Naive thymus-derived CD4-positive, alpha-beta T cell (primary cell): ENCODE measurements around the gene EYA3. TPM values are rescaled to one million over a fixed set of nuclear protein-coding genes. Genes with fewer than 3 reads are reported as not detected.

Experiments
- ATAC-seq: fragments of 150-1000 bp; cut with Tn5 transposase; 2 replicates; pipeline ENCODE4 v1.10.0; 2021; ENCODE audit warnings: mild to moderate bottlenecking, moderate library complexity
- CTCF ChIA-PET: fragments of 350-600 bp; sonication (Branson Sonifier 250); formaldehyde crosslinking; loops from one replicate; lab custom pipeline; 2021; ENCODE audit warnings: antibody characterized with exemption; lab: Charles Lee
- POLR2A ChIA-PET: fragments of 350-600 bp; sonication (Branson Sonifier 250); formaldehyde crosslinking; loops from one replicate; lab custom pipeline; 2021; ENCODE audit warnings: antibody characterized with exemption, inconsistent platforms; lab: Charles Lee
- DNase-seq, 9 donors: peaks; one replicate each; pipeline versions ENCODE4 v3.0.0 to v3.0.0-alpha.2; 2020 to 2022; ENCODE audit warnings: mixed read lengths in 1 of 9
- H3K27ac ChIP-seq: one replicate; pipeline ENCODE4 v1.7.0; 2013; ENCODE audit warnings: mild to moderate bottlenecking, low read depth, low read length, moderate library complexity
- H3K27me3 ChIP-seq, 2 donors: one replicate each; pipeline ENCODE4 v1.7.0; 2013; ENCODE audit warnings: low read length in 2 of 2, mild to moderate bottlenecking in 2 of 2, moderate library complexity in 2 of 2; ENCODE audit not compliant: control insufficient read depth in 2 of 2, insufficient read depth in 2 of 2
- H3K36me3 ChIP-seq, 3 experiments: 1 replicate in 2 of 3; 2 replicates in 1 of 3; pipeline ENCODE4 v1.7.0; 2013; ENCODE audit warnings: low read length in 3 of 3, mild to moderate bottlenecking in 3 of 3, moderate library complexity in 1 of 3; ENCODE audit not compliant: insufficient read depth in 3 of 3, control insufficient read depth in 2 of 3
- H3K4me1 ChIP-seq, 2 donors: one replicate each; pipeline ENCODE4 v1.7.0; 2013; ENCODE audit warnings: low read length in 2 of 2, mild to moderate bottlenecking in 2 of 2, moderate library complexity in 1 of 2; ENCODE audit not compliant: control insufficient read depth in 2 of 2, insufficient read depth in 2 of 2
- H3K4me3 ChIP-seq: 2 replicates; pipeline ENCODE4 v1.7.0; 2013; ENCODE audit warnings: mild to moderate bottlenecking, low read length
- H3K9me3 ChIP-seq, 3 experiments: 1 replicate in 2 of 3; 2 replicates in 1 of 3; pipeline ENCODE4 v1.7.0; 2013; ENCODE audit warnings: low read length in 3 of 3; ENCODE audit not compliant: control insufficient read depth in 2 of 3
- H3K27ac Mint-ChIP-seq, 9 donors: one replicate each; pipeline ENCODE4 v1.8.0; 2020 to 2022; ENCODE audit warnings: mixed read lengths in 9 of 9, mild to moderate bottlenecking in 8 of 9, moderate library complexity in 5 of 9, inconsistent platforms in 2 of 9
- H3K27me3 Mint-ChIP-seq, 5 donors: one replicate each; pipeline ENCODE4 v1.8.0; 2021 to 2022; ENCODE audit warnings: mixed read lengths in 5 of 5, mild to moderate bottlenecking in 1 of 5
- H3K36me3 Mint-ChIP-seq, 5 donors: one replicate each; pipeline ENCODE4 v1.8.0; 2020 to 2022; ENCODE audit warnings: mixed read lengths in 5 of 5, mild to moderate bottlenecking in 3 of 5, inconsistent platforms in 1 of 5
- H3K4me1 Mint-ChIP-seq, 7 donors: one replicate each; pipeline ENCODE4 v1.8.0; 2020 to 2022; ENCODE audit warnings: mixed read lengths in 7 of 7, mild to moderate bottlenecking in 3 of 7, inconsistent platforms in 1 of 7
- H3K4me3 Mint-ChIP-seq, 10 donors: one replicate each; pipeline ENCODE4 v1.8.0; 2020 to 2022; ENCODE audit warnings: mild to moderate bottlenecking in 10 of 10, mixed read lengths in 10 of 10, moderate library complexity in 6 of 10, inconsistent platforms in 2 of 10
- H3K9me3 Mint-ChIP-seq, 11 donors: one replicate each; pipeline ENCODE4 v1.8.0; 2020 to 2022; ENCODE audit warnings: mixed read lengths in 11 of 11, mild to moderate bottlenecking in 4 of 11, inconsistent platforms in 1 of 11, moderate library complexity in 1 of 11
- intact Hi-C, 2 donors: fragments of 100-400 bp; cut with micrococcal nuclease; formaldehyde crosslinking; loops; one replicate each; pipeline ENCODE4 v1.15.1; 2023
- polyA plus RNA-seq, 2 donors: library from polyadenylated mRNA; unstranded; fragments of 300-500 nt; fragmentation: Illumina TruSeq; gene quantifications; one replicate each; pipeline ENCODE4 v1.2.3, GENCODE V29; 2021
- total RNA-seq, 6 experiments: library from RNA in 5 of 6; stranded (reverse) in 5 of 6; gene quantifications; 1 replicate in 5 of 6; 2 replicates in 1 of 6; pipeline ENCODE4 v1.2.3 and lab custom pipeline; 2021 to 2026

EYA3 gene
- total and polyA plus RNA-seq, 7 experiments from 2014 or later = 4.9 to 31.7 (median 18.6) TPM

GRCh38 chr1:28087614-28088167, 719 bp downstream of the EYA3 start:
- POLR2A ChIA-PET = interaction anchor here (0.5 to 2.1 kb wide), 12 partner anchors 8 to 495 kb away, joined by 3 to 8 read pairs (median 3); partner anchors contain the start of gene STX12
- no peak for ATAC-seq
- H3K36me3 Mint-ChIP-seq = peaks cover 0 to 1% (median 0%) of the 10 kb centered on the region in 5 donors
- intact Hi-C loops = loop anchor here (1.0 to 5.0 kb wide), 17 partner anchors 113 to 1095 kb away; partner anchors contain the start of genes FAM76A (in 2 of the 2), IFI6 (in 1 of the 2), PPP1R8 (in 1 of the 2) and RCC1 (in 1 of the 2)
- peaks cover 0 to 4% (median 0%) of the 10 kb centered on the region in 3 experiments for H3K36me3 ChIP-seq
- peaks cover 11 to 12% of the 10 kb centered on the region in 2 donors for H3K4me1 ChIP-seq
- H3K9me3 Mint-ChIP-seq = no peaks in the 10 kb centered on the region
- peaks cover 0 to 2% (median 0%) of the 10 kb centered on the region in 5 donors for H3K27me3 Mint-ChIP-seq
- H3K9me3 ChIP-seq = no peaks in the 10 kb centered on the region
- peak in 8 of 9 donors; percentile 4 to 36 (median 12) for DNase-seq
- CTCF ChIA-PET = interaction anchor here (1.2 kb wide), 1 partner anchor 121 kb away, joined by 4 read pairs; no protein-coding TSS in a partner anchor
- H3K4me1 Mint-ChIP-seq = peaks cover 30 to 60% (median 47%) of the 10 kb centered on the region in 7 donors
- H3K27me3 ChIP-seq = no peaks in the 10 kb centered on the region
- peak overlapping the region; percentile 82 for H3K27ac ChIP-seq
- peak overlapping the region; percentile 92 for H3K4me3 ChIP-seq
- peak overlapping the region; percentile 93 to 98 (median 97) for H3K4me3 Mint-ChIP-seq
- peak overlapping the region; percentile 89 to 98 (median 94) for H3K27ac Mint-ChIP-seq

- ChIA-PET CTCF (no interaction called here), POLR2A (interaction anchor here (1.6 kb wide), 1 partner anchor 28 kb away, joined by 3 read pairs; no protein-coding TSS in a partner anchor)
- peaks cover 30 to 63% (median 47%) of the 10 kb centered on the region in 7 donors for H3K4me1 Mint-ChIP-seq
- Histone ChIP-seq H3K27ac (no peak overlapping the region), H3K36me3 (peaks cover 0 to 4% (median 0%) of the 10 kb centered on the region in 3 experiments), H3K9me3 (no peaks in the 10 kb centered on the region), H3K4me1 (peaks cover 11 to 12% of the 10 kb centered on the region in 2 donors), H3K4me3 (no peak overlapping the region), H3K27me3 (no peaks in the 10 kb centered on the region)
- ATAC-seq (no peak), DNase-seq (no peak)
- H3K27ac Mint-ChIP-seq = peak overlapping the region in 2 of 9 donors; percentile 0 to 94
- H3K27me3 Mint-ChIP-seq = no peaks in the 10 kb centered on the region
- no peaks in the 10 kb centered on the region for H3K9me3 Mint-ChIP-seq
- H3K36me3 Mint-ChIP-seq = peaks cover 0 to 1% (median 0%) of the 10 kb centered on the region in 5 donors
- H3K4me3 Mint-ChIP-seq = peak overlapping the region in 7 of 10 donors; percentile 94 to 98 (median 98)
- intact Hi-C loops = loop anchor here (5.0 kb wide), 2 partner anchors 764 to 1096 kb away; partner anchors contain the start of genes SRSF4 (in 1 of the 2) and TMEM222 (in 1 of the 2)
Observed at GRCh38 chr1:28086651-28087050, 1.8 kb downstream of the EYA3 start.

DNA sequence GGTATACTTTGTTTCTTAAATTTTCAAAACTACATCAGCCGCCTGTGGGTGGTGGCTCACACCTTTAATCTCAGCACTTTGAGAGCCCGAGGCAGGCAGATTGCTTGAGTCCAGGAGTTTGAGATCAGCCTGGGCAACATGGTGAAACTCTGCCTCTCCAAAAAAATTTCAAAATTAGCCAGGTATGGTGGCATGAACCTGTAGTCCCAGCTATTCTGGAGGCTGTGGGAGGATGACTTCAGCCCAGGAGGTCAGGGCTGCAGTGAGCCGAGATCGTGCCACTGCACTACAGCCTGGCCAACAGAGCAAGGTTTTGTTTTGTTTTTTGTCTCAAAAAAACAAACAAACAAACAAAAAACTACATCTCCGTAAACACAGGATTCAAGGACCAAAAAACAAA, 3.3 kb downstream of the EYA3 start:
- intact Hi-C loops = loop anchor here (5.0 kb wide), 2 partner anchors 763 to 1097 kb away; partner anchors contain the start of genes SRSF4 (in 1 of the 2) and TMEM222 (in 1 of the 2)
- peaks cover 11 to 12% of the 10 kb centered on the region in 2 donors for H3K4me1 ChIP-seq
- no peak overlapping the region for H3K27ac Mint-ChIP-seq

GRCh38 chr1:28083876-28084275, 4.5 kb downstream of the EYA3 start:
- Histone ChIP-seq H3K4me3 (no peak overlapping the region), H3K36me3 (peaks cover 0 to 21% (median 0%) of the 10 kb centered on the region in 3 experiments), H3K27ac (no peak overlapping the region), H3K27me3 (no peaks in the 10 kb centered on the region), H3K4me1 (peaks cover 11 to 12% of the 10 kb centered on the region in 2 donors), H3K9me3 (no peaks in the 10 kb centered on the region)
- ChIA-PET CTCF (interaction anchor here (1.1 kb wide), 1 partner anchor 28 kb away, joined by 3 read pairs; no protein-coding TSS in a partner anchor), POLR2A (no interaction called here)
- ATAC-seq (no peak), DNase-seq (no peak)
- H3K4me1 Mint-ChIP-seq = peaks cover 28 to 56% (median 43%) of the 10 kb centered on the region in 7 donors
- H3K27me3 Mint-ChIP-seq = no peaks in the 10 kb centered on the region
- H3K4me3 Mint-ChIP-seq = no peak overlapping the region
- H3K36me3 Mint-ChIP-seq = peaks cover 0 to 7% (median 6%) of the 10 kb centered on the region in 5 donors
- intact Hi-C loops = no loop called here
- no peaks in the 10 kb centered on the region for H3K9me3 Mint-ChIP-seq
- no peak overlapping the region for H3K27ac Mint-ChIP-seq

More for the DNA sequence above, 3.3 kb downstream of the EYA3 start:
- H3K36me3 ChIP-seq = peaks cover 0 to 8% (median 0%) of the 10 kb centered on the region in 3 experiments
- POLR2A ChIA-PET = interaction anchor here (0.9 kb wide), 1 partner anchor 125 kb away, joined by 3 read pairs; the partner anchor contains the start of gene XKR8
- Mint-ChIP-seq H3K4me1 (peaks cover 28 to 57% (median 41%) of the 10 kb centered on the region in 7 donors), H3K27me3 (no peaks in the 10 kb centered on the region), H3K9me3 (no peaks in the 10 kb centered on the region), H3K36me3 (peaks cover 0 to 1% (median 0%) of the 10 kb centered on the region in 5 donors), H3K4me3 (no peak overlapping the region)
- no peak overlapping the region for H3K4me3 ChIP-seq
- no peak for ATAC-seq
- CTCF ChIA-PET = no interaction called here
- no peak for DNase-seq
- no peaks in the 10 kb centered on the region for H3K9me3 ChIP-seq
- H3K27ac ChIP-seq = no peak overlapping the region
- H3K27me3 ChIP-seq = no peaks in the 10 kb centered on the region

- no peak overlapping the region for H3K27ac Mint-ChIP-seq
- H3K4me1 Mint-ChIP-seq = peaks cover 14 to 40% (median 25%) of the 10 kb centered on the region in 7 donors
- Histone ChIP-seq H3K27me3 (no peaks in the 10 kb centered on the region), H3K36me3 (peaks cover 0 to 21% (median 0%) of the 10 kb centered on the region in 3 experiments), H3K4me1 (no peaks in the 10 kb centered on the region), H3K27ac (no peak overlapping the region), H3K9me3 (no peaks in the 10 kb centered on the region), H3K4me3 (no peak overlapping the region)
- H3K27me3 Mint-ChIP-seq = no peaks in the 10 kb centered on the region
- peaks cover 0 to 23% (median 6%) of the 10 kb centered on the region in 5 donors for H3K36me3 Mint-ChIP-seq
- no peaks in the 10 kb centered on the region for H3K9me3 Mint-ChIP-seq
- ATAC-seq = no peak
- ChIA-PET POLR2A (interaction anchor here (0.7 to 1.7 kb wide), 3 partner anchors 9 to 645 kb away, joined by 5 to 8 read pairs (median 6); partner anchors contain the start of gene EYA3), CTCF (interaction anchor here (0.7 kb wide), 1 partner anchor 20 kb away, joined by 3 read pairs; no protein-coding TSS in a partner anchor)
- intact Hi-C loops = no loop called here
- DNase-seq = no peak
- H3K4me3 Mint-ChIP-seq = no peak overlapping the region
Observed at GRCh38 chr1:28078680-28079626, 9.5 kb downstream of the EYA3 start.

DNA sequence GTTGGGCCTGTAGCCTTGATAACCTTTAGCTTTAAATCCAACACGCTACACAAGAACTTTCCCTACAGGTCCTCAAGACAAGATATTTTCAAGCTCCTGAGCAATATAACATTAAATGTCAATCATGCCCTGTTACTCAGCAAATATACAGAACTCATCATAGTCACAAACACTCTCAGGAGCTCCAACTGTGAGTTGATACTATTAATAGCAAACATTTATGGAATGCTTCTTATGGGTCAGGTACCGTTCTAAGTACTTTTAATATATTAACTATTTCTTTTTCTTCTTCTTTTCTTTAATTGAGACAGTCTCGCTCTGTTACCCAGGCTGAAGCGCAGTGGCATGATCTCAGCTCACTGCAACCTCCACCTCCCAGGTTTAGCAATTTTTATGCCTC, 10.1 kb downstream of the EYA3 start:
- H3K36me3 Mint-ChIP-seq = peaks cover 0 to 23% (median 6%) of the 10 kb centered on the region in 5 donors
- Histone ChIP-seq H3K4me1 (no peaks in the 10 kb centered on the region), H3K27me3 (no peaks in the 10 kb centered on the region), H3K36me3 (peaks cover 0 to 21% (median 0%) of the 10 kb centered on the region in 3 experiments), H3K9me3 (no peaks in the 10 kb centered on the region), H3K27ac (no peak overlapping the region), H3K4me3 (no peak overlapping the region)
- ATAC-seq (no peak), DNase-seq (no peak)
- H3K27ac Mint-ChIP-seq = no peak overlapping the region
- intact Hi-C loops = no loop called here
- no peaks in the 10 kb centered on the region for H3K27me3 Mint-ChIP-seq
- peaks cover 12 to 37% (median 25%) of the 10 kb centered on the region in 7 donors for H3K4me1 Mint-ChIP-seq
- H3K4me3 Mint-ChIP-seq = no peak overlapping the region
- ChIA-PET CTCF (no interaction called here), POLR2A (interaction anchor here (0.5 to 1.7 kb wide), 2 partner anchors 10 to 1423 kb away, joined by 3 to 8 read pairs; partner anchors contain the start of gene EYA3)
- H3K9me3 Mint-ChIP-seq = no peaks in the 10 kb centered on the region
